ENCODE measurements around the gene TVP23A.

TVP23A gene

DNA sequence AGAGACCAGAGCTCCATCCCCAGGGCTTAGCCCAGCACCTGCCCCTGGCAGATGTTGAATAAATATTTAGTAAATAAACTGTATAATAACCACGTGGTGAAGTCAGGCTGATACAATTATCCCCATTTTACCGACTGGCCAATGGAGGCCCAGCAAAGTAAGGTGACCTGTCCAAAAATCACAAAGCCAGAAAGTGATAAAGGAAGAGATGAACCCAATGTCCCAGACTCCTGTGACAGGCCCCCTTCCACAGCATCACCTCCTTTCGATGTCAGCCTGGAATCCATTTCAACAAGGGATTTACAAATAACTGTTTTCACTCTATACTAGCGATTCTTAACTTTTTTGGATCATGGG is 5.5 kb downstream of the TVP23A start:
- TF ChIP-seq, protein P1, sequence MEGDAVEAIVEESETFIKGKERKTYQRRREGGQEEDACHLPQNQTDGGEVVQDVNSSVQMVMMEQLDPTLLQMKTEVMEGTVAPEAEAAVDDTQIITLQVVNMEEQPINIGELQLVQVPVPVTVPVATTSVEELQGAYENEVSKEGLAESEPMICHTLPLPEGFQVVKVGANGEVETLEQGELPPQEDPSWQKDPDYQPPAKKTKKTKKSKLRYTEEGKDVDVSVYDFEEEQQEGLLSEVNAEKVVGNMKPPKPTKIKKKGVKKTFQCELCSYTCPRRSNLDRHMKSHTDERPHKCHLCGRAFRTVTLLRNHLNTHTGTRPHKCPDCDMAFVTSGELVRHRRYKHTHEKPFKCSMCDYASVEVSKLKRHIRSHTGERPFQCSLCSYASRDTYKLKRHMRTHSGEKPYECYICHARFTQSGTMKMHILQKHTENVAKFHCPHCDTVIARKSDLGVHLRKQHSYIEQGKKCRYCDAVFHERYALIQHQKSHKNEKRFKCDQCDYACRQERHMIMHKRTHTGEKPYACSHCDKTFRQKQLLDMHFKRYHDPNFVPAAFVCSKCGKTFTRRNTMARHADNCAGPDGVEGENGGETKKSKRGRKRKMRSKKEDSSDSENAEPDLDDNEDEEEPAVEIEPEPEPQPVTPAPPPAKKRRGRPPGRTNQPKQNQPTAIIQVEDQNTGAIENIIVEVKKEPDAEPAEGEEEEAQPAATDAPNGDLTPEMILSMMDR (IDR thresholded peaks at IDR 0.05; ENCODE audit: low read depth, low read length, missing control alignments), result no peak
- no peak overlapping the region for H3K4me3 ChIP-seq (ENCODE audit: low read depth, low read length)
- in situ Hi-C loops (cut with HindIII; ENCODE audit: low sequenced_read_pairs), result no loop called here
- DNase-seq (ENCODE audit: low read depth), result no peak

DNA sequence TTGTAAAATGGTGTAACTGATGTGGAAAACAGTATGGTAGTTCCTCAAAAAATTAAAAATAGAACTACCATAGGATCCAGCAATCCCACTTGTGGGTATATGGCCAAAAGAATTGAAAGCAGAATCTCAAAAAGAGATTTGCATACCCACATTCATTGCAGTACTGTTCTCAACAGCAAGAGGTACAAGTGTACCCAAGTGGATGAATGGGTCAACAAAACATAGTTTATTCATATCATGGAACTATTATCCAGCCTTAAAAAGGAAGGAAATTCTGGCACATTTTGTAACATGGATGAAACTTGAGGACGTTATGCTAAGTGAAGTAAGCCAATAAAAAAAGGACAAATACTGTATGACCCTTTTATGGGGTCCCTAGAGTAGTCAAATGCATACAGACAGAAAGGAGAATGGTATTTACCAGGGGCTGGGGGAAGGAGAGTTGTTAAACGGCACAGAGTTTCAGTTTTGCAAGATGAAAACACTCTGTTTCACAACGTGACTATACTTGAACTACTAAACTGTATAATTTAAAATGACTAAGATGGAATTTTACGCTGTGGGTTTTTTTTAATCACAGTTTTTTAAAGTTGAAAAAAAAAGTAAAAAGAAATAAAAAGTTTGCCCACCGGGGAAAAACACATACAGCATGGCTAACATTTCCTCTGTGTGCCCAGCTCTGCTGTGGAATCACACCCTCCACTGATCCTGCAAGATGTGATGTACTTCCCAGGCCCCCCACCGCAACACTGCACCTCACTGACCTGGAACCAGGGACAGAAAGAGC is 6.1 kb downstream of the TVP23A start:
- TF ChIP-seq, protein P1 (IDR thresholded peaks at IDR 0.05; ENCODE audit: low read depth, low read length, missing control alignments), result no peak
- no peak overlapping the region for H3K4me3 ChIP-seq (ENCODE audit: low read depth, low read length)
- DNase-seq (ENCODE audit: low read depth), result no peak
- in situ Hi-C loops (cut with HindIII; ENCODE audit: low sequenced_read_pairs), result no loop called here

DNA sequence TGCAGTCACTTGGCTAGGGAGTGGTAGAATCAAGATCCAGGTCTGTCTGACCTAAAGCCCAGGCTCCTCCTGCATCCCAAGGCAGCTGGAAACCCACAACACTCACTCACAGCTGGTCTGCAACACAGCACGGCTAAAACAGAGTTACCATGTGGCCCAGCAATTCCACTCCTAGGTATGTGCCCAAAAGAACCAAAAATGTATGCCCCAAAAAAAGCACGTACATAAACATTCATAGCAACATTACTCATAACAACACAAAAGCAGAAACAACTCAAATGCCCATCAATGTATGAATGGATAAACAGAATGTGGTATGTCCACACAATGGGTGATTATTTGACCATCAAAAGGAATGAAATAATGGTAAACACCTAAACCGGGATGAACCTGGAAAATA is 8.9 kb downstream of the TVP23A start:
- TF ChIP-seq, protein P1 (IDR thresholded peaks at IDR 0.05; ENCODE audit: low read depth, low read length, missing control alignments), result no peak
- no peak for DNase-seq (ENCODE audit: low read depth)
- no peak overlapping the region for H3K4me3 ChIP-seq (ENCODE audit: low read depth, low read length)
- in situ Hi-C loops (cut with HindIII; ENCODE audit: low sequenced_read_pairs), result no loop called here

DNA sequence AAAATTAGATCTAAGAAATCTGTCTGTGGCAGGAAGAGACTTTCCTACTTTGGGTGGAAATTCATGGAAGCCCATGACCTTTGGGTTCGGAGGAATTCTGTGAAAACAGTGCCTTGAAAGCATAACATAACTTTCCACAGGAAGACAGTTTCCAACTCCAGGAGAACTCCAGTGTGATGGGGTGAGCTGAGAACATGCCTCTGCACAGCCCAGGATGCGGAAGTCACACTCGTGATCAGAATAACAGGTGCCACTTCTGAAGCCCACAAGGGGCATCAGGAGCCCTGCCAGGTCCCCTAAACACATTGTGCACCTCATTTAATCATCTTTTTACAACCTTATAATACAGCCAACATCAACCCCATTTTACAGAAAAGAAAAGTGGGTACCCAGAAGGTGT is 9.7 kb downstream of the TVP23A start:
- TF ChIP-seq, protein P1 (IDR thresholded peaks at IDR 0.05; ENCODE audit: low read depth, low read length, missing control alignments), result no peak
- DNase-seq (ENCODE audit: low read depth), result no peak
- in situ Hi-C loops (cut with HindIII; ENCODE audit: low sequenced_read_pairs), result no loop called here

DNA sequence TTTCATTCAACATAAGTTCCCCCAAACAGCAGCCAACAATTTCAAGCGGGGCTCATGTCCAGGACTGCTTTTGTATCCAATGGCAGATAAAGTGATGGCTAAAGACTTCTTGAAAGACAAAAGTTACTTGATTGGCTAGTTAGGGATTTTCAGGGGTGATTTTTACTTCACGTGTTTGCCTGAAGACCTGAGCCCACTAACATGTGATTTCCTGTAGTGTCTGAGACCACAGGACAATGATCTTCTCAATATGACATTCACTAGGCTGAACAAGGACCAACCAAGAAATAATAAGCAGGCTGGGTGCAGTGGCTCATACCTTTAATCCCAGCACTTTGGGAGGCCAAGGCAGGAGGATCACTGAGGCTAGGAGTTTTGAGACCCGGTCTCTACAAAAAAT is 10.4 kb downstream of the TVP23A start:
- TF ChIP-seq, protein P1 (IDR thresholded peaks at IDR 0.05; ENCODE audit: low read depth, low read length, missing control alignments), result no peak

More for the DNA sequence above, 9.7 kb downstream of the TVP23A start:
- H3K4me3 ChIP-seq (ENCODE audit: low read depth, low read length), result no peak overlapping the region

DNA sequence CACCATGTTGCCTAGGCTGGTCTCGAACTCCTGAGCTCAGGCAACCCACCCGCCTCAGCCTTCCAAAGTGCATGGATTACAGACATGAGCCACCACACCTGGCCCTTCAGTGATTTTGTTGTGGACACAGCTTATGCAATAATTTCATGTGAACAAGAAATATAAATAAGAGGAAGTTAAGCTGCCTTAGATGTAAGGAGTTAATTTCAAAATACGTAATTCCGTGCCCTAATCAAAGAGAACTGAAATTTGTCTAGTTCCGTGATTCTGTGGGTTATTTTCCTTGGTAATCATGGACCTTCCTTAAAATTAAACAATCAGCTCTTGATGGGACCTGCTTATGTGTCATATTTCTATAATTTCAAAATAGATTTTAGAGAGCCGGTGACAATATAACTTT is 11.9 kb downstream of the TVP23A start:
- H3K4me3 ChIP-seq (ENCODE audit: low read depth, low read length), result no peak overlapping the region
- in situ Hi-C loops (cut with HindIII; ENCODE audit: low sequenced_read_pairs), result no loop called here
- TF ChIP-seq, protein P1 (IDR thresholded peaks at IDR 0.05; ENCODE audit: low read depth, low read length, missing control alignments), result no peak
- DNase-seq (ENCODE audit: low read depth), result no peak

More for the DNA sequence above, 10.4 kb downstream of the TVP23A start:
- no peak for DNase-seq (ENCODE audit: low read depth)
- in situ Hi-C loops (cut with HindIII; ENCODE audit: low sequenced_read_pairs), result no loop called here
- no peak overlapping the region for H3K4me3 ChIP-seq (ENCODE audit: low read depth, low read length)
